ENCODE data around the gene MAML2.

GRCh38 chr11:96057502-96057901 is 285.5 kb downstream of the MAML2 start:
- no peak for TF ChIP-seq JUN (CRISPR knock-in tag; IDR thresholded peaks at IDR 0.05)
- TF ChIP-seq CTCF (CRISPR knock-in tag; IDR thresholded peaks at IDR 0.05): no peak
